ENCODE data around the gene SLC9A9.
A peak's percentile ranks its signal among the peaks of the same experiment; 100 is the strongest.

The SLC9A9 gene

GRCh38 chr3:143859465-143860203 is 11.4 kb upstream of the SLC9A9 start:
- H3K4me3 ChIP-seq (ENCODE audit: low read length): no peak overlapping the region
- no peak for DNase-seq (ENCODE audit: low read depth)
- TF ChIP-seq CTCF (IDR thresholded peaks at IDR 0.05; ENCODE audit: insufficient read depth, low read depth, low read length, missing control alignments): no peak

DNA sequence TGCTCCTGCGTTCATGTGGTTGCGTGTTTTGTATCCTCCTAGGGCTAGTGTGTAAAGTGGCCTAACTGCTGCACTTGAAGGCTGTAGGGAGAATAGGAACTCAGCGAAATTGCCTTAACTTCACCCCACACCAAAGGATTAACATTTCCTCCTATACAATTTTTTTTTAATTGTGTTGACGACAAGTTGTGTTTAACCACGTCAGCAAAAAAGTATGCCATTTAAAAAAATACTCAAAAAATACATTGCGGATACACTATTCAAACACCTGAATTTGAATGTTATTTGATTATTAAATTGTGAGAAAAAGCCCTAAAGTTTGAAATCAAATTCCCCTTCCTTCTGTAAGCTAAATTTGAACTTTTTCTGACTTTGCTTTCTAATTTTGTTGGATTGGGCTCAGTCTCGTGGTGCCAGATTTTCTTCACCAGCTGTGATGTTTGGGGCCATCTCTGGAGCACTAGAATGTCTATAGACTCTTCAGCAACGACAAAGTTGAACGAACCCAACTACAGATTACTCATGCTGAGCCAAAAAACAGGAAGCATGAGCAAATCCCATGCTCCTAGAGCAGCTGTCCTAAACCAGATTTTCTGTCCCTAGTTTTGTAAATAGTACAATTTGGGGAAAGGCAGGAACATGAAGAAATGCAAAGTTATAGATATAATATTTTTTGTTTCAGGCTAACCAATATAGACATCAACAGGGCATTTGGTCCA is 8.1 kb upstream of the SLC9A9 start:
- DNase-seq (ENCODE audit: low read depth): peak; percentile 4
- no peak overlapping the region for H3K4me3 ChIP-seq (ENCODE audit: low read length)
- no peak for TF ChIP-seq CTCF (IDR thresholded peaks at IDR 0.05; ENCODE audit: insufficient read depth, low read depth, low read length, missing control alignments)

- no peak for DNase-seq (ENCODE audit: low read depth)
- no peak for TF ChIP-seq CTCF (IDR thresholded peaks at IDR 0.05; ENCODE audit: insufficient read depth, low read depth, low read length, missing control alignments)
- H3K4me3 ChIP-seq (ENCODE audit: low read length): no peak overlapping the region
Measured at GRCh38 chr3:143855183-143855582, 6.9 kb upstream of the SLC9A9 start.

DNA sequence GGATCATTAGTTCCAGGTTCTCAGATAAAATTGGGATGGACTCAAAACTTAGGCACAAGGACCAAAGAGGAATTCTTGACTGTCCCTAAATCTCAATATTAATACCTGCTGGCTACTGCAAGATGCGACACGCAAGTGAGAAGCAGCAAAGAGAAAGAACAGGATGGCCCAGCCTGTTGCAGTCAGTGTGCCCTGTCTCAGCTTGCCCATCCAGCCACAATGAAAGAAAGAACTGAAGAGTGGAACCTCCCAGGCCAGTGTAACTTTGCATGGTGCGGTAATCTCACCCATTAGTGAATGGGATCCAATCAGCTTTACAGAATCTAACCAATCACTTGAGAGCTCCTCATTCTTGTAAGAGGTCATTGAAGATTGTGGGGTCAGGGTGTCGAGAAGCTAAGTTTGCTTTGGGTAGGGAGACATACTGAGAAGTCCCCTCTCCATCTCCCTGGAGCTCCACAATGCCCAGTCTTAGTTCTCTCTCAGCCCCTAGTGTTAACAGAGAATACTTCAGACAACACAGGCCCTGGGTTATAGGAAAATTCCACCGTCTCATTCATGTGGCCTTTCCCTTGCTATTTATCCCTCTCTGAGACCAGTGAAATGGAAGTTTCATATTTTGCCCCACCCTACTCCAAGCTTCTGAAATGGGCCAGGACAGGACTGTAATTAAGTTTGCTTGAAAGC is 3.2 kb upstream of the SLC9A9 start:
- peak; percentile 90 for DNase-seq (ENCODE audit: low read depth)
- H3K4me3 ChIP-seq (ENCODE audit: low read length): no peak overlapping the region
- no peak for TF ChIP-seq CTCF (IDR thresholded peaks at IDR 0.05; ENCODE audit: insufficient read depth, low read depth, low read length, missing control alignments)

DNA sequence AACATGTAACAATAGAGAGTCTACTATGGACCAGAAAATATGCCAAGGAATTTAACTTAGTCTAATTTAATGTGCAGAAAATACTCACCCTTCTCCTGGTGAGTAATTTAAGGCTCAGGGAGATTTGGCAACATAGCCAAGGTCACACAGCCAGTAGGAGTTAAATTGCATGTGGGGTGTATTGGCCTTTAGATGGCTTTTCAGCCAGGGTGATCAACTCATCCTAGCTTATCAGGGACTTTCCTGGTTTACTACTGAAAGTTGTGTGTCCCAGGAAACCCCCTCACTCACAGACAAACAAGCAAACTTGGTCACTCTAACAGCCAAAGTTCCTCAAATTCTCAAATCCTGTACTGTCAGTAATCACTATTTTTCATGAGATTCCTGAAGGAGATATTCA is 2.6 kb upstream of the SLC9A9 start:
- DNase-seq (ENCODE audit: low read depth): peak; percentile 53
- H3K4me3 ChIP-seq (ENCODE audit: low read length): no peak overlapping the region
- TF ChIP-seq CTCF (IDR thresholded peaks at IDR 0.05; ENCODE audit: insufficient read depth, low read depth, low read length, missing control alignments): no peak

- TF ChIP-seq CTCF (IDR thresholded peaks at IDR 0.05; ENCODE audit: insufficient read depth, low read depth, low read length, missing control alignments): no peak
- H3K4me3 ChIP-seq (ENCODE audit: low read length): no peak overlapping the region
- peak; percentile 91 for DNase-seq (ENCODE audit: low read depth)
Measured at GRCh38 chr3:143849854-143850549, 1.7 kb upstream of the SLC9A9 start.

Measured in epithelial cell of esophagus (primary cell).